HG03457 (cell line): ENCODE data around the gene ZW10.
"Not testable (repeated sequence)": the region's sequence is repeated elsewhere in the genome, so short reads cannot be mapped to it uniquely, and the experiment has no call there.

ENCODE experiments used
- ATAC-seq: cut with Tn5 transposase; IDR thresholded peaks from one replicate; pipeline ENCODE4 v1.9.1; 2021; ENCODE audit warnings: moderate number of reproducible peaks; ENCODE audit not compliant: unreplicated experiment

The ZW10 gene

GRCh38 chr11:113760241-113760640 lies 13.3 kb downstream of the ZW10 start:
- no peak for ATAC-seq

GRCh38 chr11:113752932-113753331 lies 20.6 kb downstream of the ZW10 start:
- ATAC-seq = no peak

- no peak for ATAC-seq
These were observed 37.2 kb downstream of the ZW10 start for GRCh38 chr11:113736323-113736722.

- ATAC-seq = no peak
These were observed 41.4 kb downstream of the ZW10 start for GRCh38 chr11:113732092-113732491.

GRCh38 chr11:113730887-113731726 lies 42.4 kb downstream of the ZW10 start:
- ATAC-seq = no peak

GRCh38 chr11:113729456-113729855 lies 44.0 kb downstream of the ZW10 start:
- ATAC-seq = no peak

GRCh38 chr11:113728814-113729213 lies 44.7 kb downstream of the ZW10 start:
- ATAC-seq = no peak

- no peak for ATAC-seq
These were observed 47.6 kb downstream of the ZW10 start for GRCh38 chr11:113725913-113726312.

- no peak for ATAC-seq
These were observed 48.1 kb downstream of the ZW10 start for GRCh38 chr11:113725407-113725806.

- no peak for ATAC-seq
These were observed 48.7 kb downstream of the ZW10 start for GRCh38 chr11:113724778-113725177.

GRCh38 chr11:113723787-113724186 lies 49.7 kb downstream of the ZW10 start:
- ATAC-seq = no peak

- no peak for ATAC-seq
These were observed 50.6 kb downstream of the ZW10 start for GRCh38 chr11:113722934-113723333.

- no peak for ATAC-seq
These were observed 51.3 kb downstream of the ZW10 start for GRCh38 chr11:113722221-113722620.

- no peak for ATAC-seq
These were observed 51.9 kb downstream of the ZW10 start for GRCh38 chr11:113721462-113722066.

GRCh38 chr11:113720478-113720877 lies 53.0 kb downstream of the ZW10 start:
- ATAC-seq = not testable (repeated sequence)

GRCh38 chr11:113715882-113716625 lies 57.4 kb downstream of the ZW10 start:
- no peak for ATAC-seq

GRCh38 chr11:113715273-113715672 lies 58.2 kb downstream of the ZW10 start:
- ATAC-seq = no peak

GRCh38 chr11:113710989-113711388 lies 62.5 kb downstream of the ZW10 start:
- no peak for ATAC-seq

GRCh38 chr11:113705871-113706655 lies 67.4 kb downstream of the ZW10 start, which contains the start of gene TMPRSS5:
Gene TMPRSS5 (minus strand): TSS chr11:113706308. CDS start chr11:113706224, 84 bp downstream.
- ATAC-seq = no peak

GRCh38 chr11:113703551-113703950 lies 69.9 kb downstream of the ZW10 start:
- not testable (repeated sequence) for ATAC-seq

- ATAC-seq = no peak
These were observed 72.0 kb downstream of the ZW10 start for GRCh38 chr11:113701491-113701890.
